H1 (cell line): ENCODE results near the gene TLE1. TPM values are rescaled to one million over a fixed set of nuclear protein-coding genes. Genes with fewer than 3 reads are reported as not detected.

ENCODE experiments used
- CTCF ChIA-PET: fragments of 300-600 bp; sonication (Branson Sonifier 250); formaldehyde crosslinking; loops from one replicate; lab custom pipeline; 2021; ENCODE audit not compliant: partially characterized antibody; lab: Charles Lee
- POLR2A ChIA-PET: fragments of 300-600 bp; sonication (Branson Sonifier 250); formaldehyde crosslinking; loops from one replicate; lab custom pipeline; 2021; ENCODE audit warnings: inconsistent platforms; ENCODE audit not compliant: partially characterized antibody; lab: Charles Lee
- DNase-seq, 2 experiments: peaks; one replicate each; pipeline versions ENCODE4 v3.0.0 to v3.0.0-alpha.2; 2010 to 2022; ENCODE audit warnings: low spot score in 2 of 2, low read depth in 1 of 2, mixed read lengths in 1 of 2
- FAIRE-seq: peaks from 2 replicates; lab custom pipeline; 2011; peaks lifted over from hg19 to GRCh38; lab: Jason Lieb, UNC
- H2AFZ ChIP-seq: 2 replicates; pipeline ENCODE4 v1.8.1; 2012; ENCODE audit warnings: low read length, inconsistent platforms
- H2AK5ac ChIP-seq: 2 replicates; pipeline ENCODE4 v1.6.1; 2013; ENCODE audit warnings: low read depth, low read length
- H2BK120ac ChIP-seq: replicated peaks from 2 replicates; pipeline ENCODE3; 2013; ENCODE audit warnings: low read depth, low read length, inconsistent platforms
- H2BK12ac ChIP-seq: 2 replicates; pipeline ENCODE4 v1.6.1; 2013; ENCODE audit warnings: low read depth, low read length
- H2BK15ac ChIP-seq: 2 replicates; pipeline ENCODE4 v1.6.1; 2013; ENCODE audit warnings: low read length
- H2BK20ac ChIP-seq: 2 replicates; pipeline ENCODE4 v1.6.1; 2013; ENCODE audit warnings: low read length
- H2BK5ac ChIP-seq: 2 replicates; pipeline ENCODE4 v1.6.1; 2013; ENCODE audit warnings: low read depth, low read length
- H3K14ac ChIP-seq: 2 replicates; pipeline ENCODE4 v1.6.1; 2013; ENCODE audit warnings: inconsistent platforms; ENCODE audit not compliant: insufficient read length
- H3K18ac ChIP-seq: 2 replicates; pipeline ENCODE4 v1.6.1; 2013; ENCODE audit warnings: low read length; ENCODE audit errors: extremely low read depth
- H3K23ac ChIP-seq: 2 replicates; pipeline ENCODE4 v1.6.1; 2013; ENCODE audit warnings: inconsistent platforms; ENCODE audit not compliant: insufficient read length
- H3K23me2 ChIP-seq: 2 replicates; pipeline ENCODE4 v1.6.1; 2013; ENCODE audit warnings: low read depth, low read length
- H3K27ac ChIP-seq: 2 replicates; pipeline ENCODE4 v1.6.1; 2011; ENCODE audit warnings: low read depth, low read length, inconsistent platforms
- H3K27me3 ChIP-seq, 4 experiments: replicated peaks in 1 of 4; 1 replicate in 1 of 4; 2 replicates in 3 of 4; pipeline versions ENCODE4 v1.6.1 to v1.8.1; 2011 to 2013; ENCODE audit warnings: low read length in 3 of 4, mild to moderate bottlenecking in 3 of 4, inconsistent platforms in 2 of 4, mixed read lengths in 2 of 4, moderate library complexity in 1 of 4; ENCODE audit not compliant: control insufficient read depth in 3 of 4, insufficient read depth in 3 of 4; ENCODE audit errors: extremely low read depth in 1 of 4
- H3K36me3 ChIP-seq, 4 experiments: 2 replicates each; pipeline versions ENCODE4 v1.6.1 to v1.8.1; 2011 to 2013; ENCODE audit warnings: mild to moderate bottlenecking in 4 of 4, low read length in 3 of 4, moderate library complexity in 2 of 4, control low read depth in 1 of 4, inconsistent platforms in 1 of 4; ENCODE audit not compliant: insufficient read depth in 4 of 4, control insufficient read depth in 2 of 4
- H3K4ac ChIP-seq: replicated peaks from 2 replicates; pipeline ENCODE3; 2013; ENCODE audit warnings: low read length, low read depth, mixed read lengths, inconsistent platforms; ENCODE audit not compliant: insufficient read length
- H3K4me1 ChIP-seq, 4 experiments: replicated peaks in 1 of 4; 1 replicate in 1 of 4; 2 replicates in 3 of 4; pipeline versions ENCODE4 v1.6.1 to v1.8.1; 2011 to 2013; ENCODE audit warnings: low read length in 3 of 4, inconsistent platforms in 2 of 4, mixed read lengths in 1 of 4; ENCODE audit not compliant: insufficient read depth in 4 of 4, control insufficient read depth in 3 of 4
- H3K4me2 ChIP-seq, 2 experiments: 2 replicates each; pipeline versions ENCODE4 v1.6.1 to v1.8.1; 2011 to 2013; ENCODE audit warnings: low read depth in 2 of 2, low read length in 2 of 2, control low read depth in 1 of 2, inconsistent platforms in 1 of 2, mild to moderate bottlenecking in 1 of 2; ENCODE audit not compliant: insufficient read depth in 1 of 2
- H3K4me3 ChIP-seq, 4 experiments: fragments of 200-600, 300-600 bp in 1 of 4; sonication (generic), shearing (Covaris generic), sonication (Bioruptor Twin) in 1 of 4; 2 replicates each; pipeline versions ENCODE4 v1.5.1 to v1.8.1; 2011 to 2016; ENCODE audit warnings: low read length in 4 of 4, low read depth in 3 of 4, control low read depth in 2 of 4, inconsistent platforms in 2 of 4, mild to moderate bottlenecking in 2 of 4, mixed read lengths in 1 of 4, moderate library complexity in 1 of 4; ENCODE audit not compliant: insufficient read depth in 2 of 4; ENCODE audit errors: extremely low read depth in 1 of 4
- H3K56ac ChIP-seq: replicated peaks from 2 replicates; pipeline ENCODE3; 2013; ENCODE audit warnings: low read depth, mild to moderate bottlenecking, mixed read lengths, low read length, inconsistent platforms; ENCODE audit not compliant: insufficient read length
- H3K79me1 ChIP-seq: 2 replicates; pipeline ENCODE4 v1.6.1; 2013; ENCODE audit warnings: low read depth, low read length, control low read depth
- H3K79me2 ChIP-seq, 2 experiments: 2 replicates each; pipeline versions ENCODE4 v1.6.1 to v1.8.1; 2012 to 2013; ENCODE audit warnings: low read length in 2 of 2, mild to moderate bottlenecking in 2 of 2, inconsistent platforms in 1 of 2; ENCODE audit not compliant: insufficient read depth in 2 of 2, control insufficient read depth in 1 of 2
- H3K9ac ChIP-seq, 4 experiments: replicated peaks in 1 of 4; 1 replicate in 1 of 4; 2 replicates in 3 of 4; pipeline versions ENCODE4 v1.6.1 to v1.8.1; 2011 to 2013; ENCODE audit warnings: low read depth in 3 of 4, low read length in 3 of 4, control low read depth in 2 of 4, mild to moderate bottlenecking in 2 of 4, moderate library complexity in 2 of 4, inconsistent platforms in 1 of 4; ENCODE audit errors: extremely low read depth in 1 of 4
- H3K9me3 ChIP-seq, 2 experiments: 2 replicates each; pipeline versions ENCODE4 v1.6.1 to v1.8.1; 2012 to 2013; ENCODE audit warnings: mild to moderate bottlenecking in 2 of 2, moderate library complexity in 2 of 2, control low read depth in 1 of 2, inconsistent platforms in 1 of 2, low read depth in 1 of 2, low read length in 1 of 2, mixed read lengths in 1 of 2; ENCODE audit not compliant: insufficient read depth in 2 of 2
- H4K20me1 ChIP-seq, 2 experiments: replicated peaks in 1 of 2; 2 replicates each; pipeline versions ENCODE3 to v1.8.1; 2011 to 2013; ENCODE audit warnings: inconsistent platforms in 2 of 2, low read length in 2 of 2, mild to moderate bottlenecking in 1 of 2; ENCODE audit not compliant: insufficient read depth in 2 of 2, control insufficient read depth in 1 of 2
- H4K5ac ChIP-seq: 2 replicates; pipeline ENCODE4 v1.6.1; 2013; ENCODE audit warnings: low read length, low read depth, mixed read lengths, inconsistent platforms; ENCODE audit not compliant: insufficient read length
- H4K8ac ChIP-seq: 2 replicates; pipeline ENCODE4 v1.8.0; 2013; ENCODE audit warnings: mild to moderate bottlenecking, moderate library complexity, low read length, inconsistent platforms; ENCODE audit not compliant: insufficient read depth; ENCODE audit errors: extremely low read depth
- H4K91ac ChIP-seq: replicated peaks from 2 replicates; pipeline ENCODE3; 2013; ENCODE audit warnings: low read length, mixed read lengths, inconsistent platforms; ENCODE audit not compliant: insufficient read length
- CBX8 ChIP-seq: fragments of 300-800, 300-1000 bp; sonication (generic); IDR thresholded peaks from 2 replicates; pipeline ENCODE4 v1.7.1; 2016; ENCODE audit warnings: low read depth, low read length, borderline replicate concordance
- GABPA ChIP-seq: IDR thresholded peaks from 2 replicates; pipeline ENCODE4 v1.6.1; 2011; ENCODE audit warnings: mild to moderate bottlenecking, low read length, moderate library complexity, borderline replicate concordance; ENCODE audit not compliant: insufficient read depth
- JUN ChIP-seq: IDR thresholded peaks from 2 replicates; pipeline ENCODE4 v1.6.1; 2011; ENCODE audit warnings: low read depth, mild to moderate bottlenecking, improper control_type of control experiment, low read length
- KDM5A ChIP-seq: fragments of 200-600 bp; IDR thresholded peaks from 2 replicates; pipeline ENCODE4 v1.7.1; 2012; ENCODE audit warnings: mild to moderate bottlenecking, low read length, inconsistent platforms, mixed read lengths
- MAFK ChIP-seq: IDR thresholded peaks from 2 replicates; pipeline ENCODE4 v1.6.1; 2012; ENCODE audit warnings: low read depth, mild to moderate bottlenecking, improper control_type of control experiment, low read length
- MAX ChIP-seq: IDR thresholded peaks from 2 replicates; pipeline ENCODE4 v1.6.1; 2012; ENCODE audit warnings: inconsistent platforms
- NRF1 ChIP-seq: IDR thresholded peaks from 2 replicates; pipeline ENCODE4 v1.6.1; 2011; ENCODE audit warnings: mild to moderate bottlenecking, low read depth, low read length, improper control_type of control experiment
- RBBP5 ChIP-seq: IDR thresholded peaks from 2 replicates; pipeline ENCODE4 v1.7.1; 2012; ENCODE audit warnings: low read depth, mild to moderate bottlenecking, inconsistent platforms, low read length, moderate library complexity, borderline replicate concordance
- SAP30 ChIP-seq: fragments of 300-600 bp; sonication (generic); IDR thresholded peaks from 2 replicates; pipeline ENCODE4 v1.7.1; 2012; ENCODE audit warnings: low read length, moderate library complexity, mild to moderate bottlenecking, inconsistent platforms; ENCODE audit not compliant: insufficient read depth, insufficient replicate concordance
- SIRT6 ChIP-seq: IDR thresholded peaks from one replicate; pipeline ENCODE4 v1.7.1; 2012; ENCODE audit warnings: low read length, inconsistent platforms
- SIX5 ChIP-seq: IDR thresholded peaks from 2 replicates; pipeline ENCODE4 v1.6.1; 2011; ENCODE audit warnings: mild to moderate bottlenecking, low read depth, low read length
- SRF ChIP-seq: IDR thresholded peaks from 2 replicates; pipeline ENCODE4 v1.6.1; 2011; ENCODE audit warnings: mild to moderate bottlenecking, low read depth, low read length, moderate library complexity
- SUZ12 ChIP-seq: fragments of 200-600 bp; sonication (generic); IDR thresholded peaks from 2 replicates; pipeline ENCODE4 v1.6.1; 2012; ENCODE audit warnings: mild to moderate bottlenecking, inconsistent platforms, low read length, moderate library complexity, mixed read lengths
- TEAD4 ChIP-seq: IDR thresholded peaks from 2 replicates; pipeline ENCODE4 v1.6.1; 2012; ENCODE audit warnings: low read depth, low read length, inconsistent platforms, mixed read lengths
- YY1 ChIP-seq: IDR thresholded peaks from 2 replicates; pipeline ENCODE4 v1.6.1; 2011; ENCODE audit warnings: low read depth, mild to moderate bottlenecking, low read length
- WGBS, 2 experiments: shearing (Covaris generic) in 1 of 2; methylation state at CpG; one replicate each; pipeline versions ENCODE4 v1.1.6 to v1.1.7; 2013 to 2015; ENCODE audit warnings: low lambda C conversion rate in 2 of 2, mixed read lengths in 2 of 2, inconsistent platforms in 1 of 2, low coverage in 1 of 2, missing lambda C conversion rate in 1 of 2; ENCODE audit not compliant: insufficient replicate concordance in 2 of 2, insufficient coverage in 1 of 2, insufficient read length in 1 of 2; ENCODE audit errors: extremely low coverage in 1 of 2, missing lambda C conversion rate in 1 of 2; 5-methylcytosine and 5-hydroxymethylcytosine counted together
- polyA plus RNA-seq, 7 experiments: library from polyadenylated mRNA; depleted of rRNA in 3 of 7; stranded (reverse) in 5 of 7; unstranded in 2 of 7; fragments of >200 nt in 5 of 7; fragments of 200-250 nt in 2 of 7; gene quantifications; 1 replicate in 5 of 7; 2 replicates in 1 of 7; 4 replicates in 1 of 7; pipeline versions ENCODE4 v1.2.1 to v1.2.3, GENCODE V29; 2011 to 2013; ENCODE audit warnings: missing spikeins in 2 of 7, mixed read lengths in 2 of 7
- total RNA-seq: library from RNA; stranded (reverse); fragmentation: NEBNext Ultra II Directional; extraction: Animal tissue kit (Norgen Biotek cat#: 25700); gene quantifications from 2 replicates; pipeline ENCODE4 v1.2.1, GENCODE V29; 2021

TLE1 gene
- total and polyA plus RNA-seq, 2 of the 8 experiments (the other 6 are each of a cell fraction or from before 2014, with no cell fraction given): 81.8 to 91.6 TPM

- Histone ChIP-seq H2BK15ac (no peak overlapping the region), H3K9me3 (no peaks in the 10 kb centered on the region), H2AK5ac (no peak overlapping the region), H4K5ac (no peak overlapping the region), H3K27me3 (peaks cover 0 to 1% (median 0%) of the 10 kb centered on the region in 4 experiments; a peak in 1 of 7 replicates), H2BK20ac (no peak overlapping the region), H3K9ac (no peak overlapping the region; a peak in 1 of 7 replicates), H2BK120ac (no peak overlapping the region), H2BK12ac (no peak overlapping the region), H3K23me2 (no peaks in the 10 kb centered on the region; the same call in 1 of the 2 replicates), H3K79me2 (peaks cover 0 to 25% of the 10 kb centered on the region in 2 experiments; a peak in 2 of 4 replicates), H3K4me3 (no peak overlapping the region), H3K4me2 (no peak overlapping the region), H4K8ac (no peak overlapping the region), H3K27ac (no peak overlapping the region), H3K79me1 (no peaks in the 10 kb centered on the region; the same call in 1 of the 2 replicates), H3K56ac (no peak overlapping the region), H2BK5ac (no peak overlapping the region), H4K91ac (no peak overlapping the region), H3K4ac (no peak overlapping the region), H3K18ac (no peak overlapping the region), H4K20me1 (peaks cover 5 to 6% of the 10 kb centered on the region in 2 experiments), H2AFZ (no peak overlapping the region), H3K14ac (no peak overlapping the region), H3K36me3 (peaks cover 5 to 41% (median 25%) of the 10 kb centered on the region in 4 experiments; a peak in 7 of 8 replicates), H3K23ac (no peak overlapping the region), H3K4me1 (peaks cover 8 to 25% (median 20%) of the 10 kb centered on the region in 4 experiments)
- no peak for DNase-seq
- ChIA-PET POLR2A (no interaction called here), CTCF (interaction anchor here (0.6 to 1.2 kb wide), 5 partner anchors 72 to 1950 kb away, joined by 3 to 4 read pairs (median 3); no protein-coding TSS in a partner anchor)
- WGBS, 2 experiments: 92% methylated on average over 5 of the region's 5 CpGs; no CpG with 5 or more reads in 1 of the 2 experiments
- FAIRE-seq: no peak
- TF ChIP-seq SIRT6: no peak
- no peak for TF ChIP-seq TEAD4
- TF ChIP-seq CBX8: no peak
- TF ChIP-seq YY1: no peak
- TF ChIP-seq SIX5: no peak
- no peak for TF ChIP-seq MAFK
- no peak for TF ChIP-seq RBBP5
- no peak for TF ChIP-seq NRF1
- no peak for TF ChIP-seq MAX
- TF ChIP-seq KDM5A: no peak
- TF ChIP-seq SRF: no peak
- no peak for TF ChIP-seq SUZ12
- no peak for TF ChIP-seq GABPA
- no peak for TF ChIP-seq SAP30
- TF ChIP-seq JUN: no peak
Measured at GRCh38 chr9:81594415-81594814, 94.9 kb downstream of the TLE1 start.
